GM12891 (cell line): ENCODE data around the gene LRRTM3.

ENCODE experiments used
- POLR2A ChIP-seq: IDR thresholded peaks from 2 replicates; pipeline ENCODE4 v1.6.1; 2011; ENCODE audit warnings: low read depth, low read length, control low read depth
- POLR2AphosphoS5 ChIP-seq: IDR thresholded peaks from 2 replicates; pipeline ENCODE4 v1.6.1; 2011; ENCODE audit warnings: low read depth, low read length, control low read depth
- TAF1 ChIP-seq: IDR thresholded peaks from 2 replicates; pipeline ENCODE4 v1.6.1; 2011; ENCODE audit warnings: low read depth, low read length, control low read depth

- TF ChIP-seq POLR2A (no peak), TAF1 (no peak), POLR2AphosphoS5 (no peak)
Observed at GRCh38 chr10:66996996-66997395, 71.2 kb downstream of the LRRTM3 start.
